Stimulated activated effector memory CD8-positive, alpha-beta T cell treated with anti-CD3 and anti-CD28 coated beads, Interleukin-12 subunit alpha, Interleukin-12 subunit beta, amount 100 ng/mL, for 72 hours (primary cell): ENCODE data around the gene TIMM17A.

Experiments
- ATAC-seq: fragments of 150-1000 bp; cut with Tn5 transposase; 2 replicates; pipeline ENCODE4 v1.10.0; 2021
- DNase-seq, 2 donors: peaks; one replicate each; pipeline ENCODE4 v3.0.0; 2021 to 2022; ENCODE audit warnings: low spot score in 2 of 2
- H3K27ac Mint-ChIP-seq: one replicate; pipeline ENCODE4 v1.8.0; 2022; ENCODE audit warnings: mild to moderate bottlenecking, mixed read lengths
- H3K36me3 Mint-ChIP-seq: one replicate; pipeline ENCODE4 v1.8.0; 2022; ENCODE audit warnings: mild to moderate bottlenecking, mixed read lengths
- H3K4me1 Mint-ChIP-seq: one replicate; pipeline ENCODE4 v1.8.0; 2022; ENCODE audit warnings: mixed read lengths
- H3K4me3 Mint-ChIP-seq: one replicate; pipeline ENCODE4 v1.8.0; 2022; ENCODE audit warnings: mild to moderate bottlenecking, mixed read lengths
- H3K9me3 Mint-ChIP-seq: one replicate; pipeline ENCODE4 v1.8.0; 2022; ENCODE audit warnings: mixed read lengths

TIMM17A gene

GRCh38 chr1:201988601-201989000 is 33.3 kb downstream of the TIMM17A start:
- H3K4me1 Mint-ChIP-seq: no peaks in the 10 kb centered on the region
- peak overlapping the region; percentile 6 for H3K27ac Mint-ChIP-seq
- no peaks in the 10 kb centered on the region for H3K9me3 Mint-ChIP-seq
- ATAC-seq (no peak), DNase-seq (no peak)
- peaks cover 54% of the 10 kb centered on the region for H3K36me3 Mint-ChIP-seq
- no peak overlapping the region for H3K4me3 Mint-ChIP-seq

- Mint-ChIP-seq H3K4me1 (no peaks in the 10 kb centered on the region), H3K4me3 (no peak overlapping the region), H3K27ac (no peak overlapping the region), H3K36me3 (peaks cover 63% of the 10 kb centered on the region), H3K9me3 (no peaks in the 10 kb centered on the region)
- no peak for DNase-seq
- no peak for ATAC-seq
Measured at GRCh38 chr1:201989354-201990128, 34.2 kb downstream of the TIMM17A start.

GRCh38 chr1:201990427-201990826 is 35.1 kb downstream of the TIMM17A start:
- no peaks in the 10 kb centered on the region for H3K4me1 Mint-ChIP-seq
- no peak overlapping the region for H3K27ac Mint-ChIP-seq
- ATAC-seq: no peak
- no peaks in the 10 kb centered on the region for H3K9me3 Mint-ChIP-seq
- H3K36me3 Mint-ChIP-seq: peaks cover 72% of the 10 kb centered on the region
- no peak overlapping the region for H3K4me3 Mint-ChIP-seq
- DNase-seq: no peak

GRCh38 chr1:201999625-202000238 is 44.4 kb downstream of the TIMM17A start:
- no peaks in the 10 kb centered on the region for H3K9me3 Mint-ChIP-seq
- H3K36me3 Mint-ChIP-seq: peaks cover 99% of the 10 kb centered on the region
- no peak overlapping the region for H3K27ac Mint-ChIP-seq
- DNase-seq: no peak
- peak; percentile 84 for ATAC-seq
- H3K4me3 Mint-ChIP-seq: no peak overlapping the region
- H3K4me1 Mint-ChIP-seq: no peaks in the 10 kb centered on the region

- Mint-ChIP-seq H3K4me3 (no peak overlapping the region), H3K4me1 (no peaks in the 10 kb centered on the region), H3K9me3 (no peaks in the 10 kb centered on the region), H3K27ac (no peak overlapping the region), H3K36me3 (peaks cover 93% of the 10 kb centered on the region)
- DNase-seq (no peak), ATAC-seq (no peak)
Measured at GRCh38 chr1:202002507-202002906, 47.2 kb downstream of the TIMM17A start.

- peaks cover 72% of the 10 kb centered on the region for H3K36me3 Mint-ChIP-seq
- no peaks in the 10 kb centered on the region for H3K9me3 Mint-ChIP-seq
- H3K4me1 Mint-ChIP-seq: no peaks in the 10 kb centered on the region
- H3K27ac Mint-ChIP-seq: no peak overlapping the region
- H3K4me3 Mint-ChIP-seq: no peak overlapping the region
- DNase-seq (no peak), ATAC-seq (no peak)
Measured at GRCh38 chr1:202004711-202005110, 49.4 kb downstream of the TIMM17A start.

- H3K27ac Mint-ChIP-seq: peak overlapping the region; percentile 43
- DNase-seq: no peak
- no peaks in the 10 kb centered on the region for H3K4me1 Mint-ChIP-seq
- H3K36me3 Mint-ChIP-seq: peaks cover 59% of the 10 kb centered on the region
- H3K4me3 Mint-ChIP-seq: no peak overlapping the region
- ATAC-seq: no peak
- no peaks in the 10 kb centered on the region for H3K9me3 Mint-ChIP-seq
Measured at GRCh38 chr1:202005958-202006357, 50.7 kb downstream of the TIMM17A start.

- peak overlapping the region; percentile 21 for H3K27ac Mint-ChIP-seq
- no peak overlapping the region for H3K4me3 Mint-ChIP-seq
- H3K36me3 Mint-ChIP-seq: peaks cover 46% of the 10 kb centered on the region
- no peaks in the 10 kb centered on the region for H3K4me1 Mint-ChIP-seq
- ATAC-seq (no peak), DNase-seq (no peak)
- H3K9me3 Mint-ChIP-seq: no peaks in the 10 kb centered on the region
Measured at GRCh38 chr1:202007304-202007703, 52.0 kb downstream of the TIMM17A start.

- DNase-seq: no peak
- H3K9me3 Mint-ChIP-seq: no peaks in the 10 kb centered on the region
- ATAC-seq: no peak
- H3K4me1 Mint-ChIP-seq: no peaks in the 10 kb centered on the region
- H3K27ac Mint-ChIP-seq: peak overlapping the region; percentile 21
- peaks cover 39% of the 10 kb centered on the region for H3K36me3 Mint-ChIP-seq
- H3K4me3 Mint-ChIP-seq: no peak overlapping the region
Measured at GRCh38 chr1:202007805-202008489, 52.6 kb downstream of the TIMM17A start.

- ATAC-seq: peak; percentile 57
- no peak overlapping the region for H3K4me3 Mint-ChIP-seq
- H3K9me3 Mint-ChIP-seq: no peaks in the 10 kb centered on the region
- H3K36me3 Mint-ChIP-seq: peaks cover 23% of the 10 kb centered on the region
- H3K4me1 Mint-ChIP-seq: no peaks in the 10 kb centered on the region
- H3K27ac Mint-ChIP-seq: no peak overlapping the region
- peak; percentile 57 to 76 for DNase-seq
Measured at GRCh38 chr1:202009326-202010179, 54.2 kb downstream of the TIMM17A start.

GRCh38 chr1:202010180-202011015 is 55.1 kb downstream of the TIMM17A start, which contains the start of gene ELF3:
Gene ELF3, plus strand, starts transcription at chr1:202010587. Its CDS starts 550 bp downstream, at chr1:202011137.
- H3K36me3 Mint-ChIP-seq: peaks cover 15% of the 10 kb centered on the region
- ATAC-seq (no peak), DNase-seq (no peak)
- no peaks in the 10 kb centered on the region for H3K4me1 Mint-ChIP-seq
- no peak within 1 kb of the TSS for H3K27ac Mint-ChIP-seq
- no peak within 1 kb of the TSS for H3K4me3 Mint-ChIP-seq
- no peaks in the 10 kb centered on the region for H3K9me3 Mint-ChIP-seq

- Mint-ChIP-seq H3K9me3 (no peaks in the 10 kb centered on the region), H3K27ac (no peak overlapping the region), H3K4me3 (no peak overlapping the region), H3K36me3 (no peaks in the 10 kb centered on the region), H3K4me1 (no peaks in the 10 kb centered on the region)
- DNase-seq (no peak), ATAC-seq (no peak)
Measured at GRCh38 chr1:202011994-202012393, 56.7 kb downstream of the TIMM17A start.

GRCh38 chr1:202012544-202013478 is 57.5 kb downstream of the TIMM17A start:
- ATAC-seq (no peak), DNase-seq (no peak)
- Mint-ChIP-seq H3K27ac (no peak overlapping the region), H3K4me3 (no peak overlapping the region), H3K4me1 (no peaks in the 10 kb centered on the region), H3K9me3 (no peaks in the 10 kb centered on the region), H3K36me3 (no peaks in the 10 kb centered on the region)
